ENCODE data around the gene JADE3.

JADE3 gene

GRCh38 chrX:47047989-47048388, 135.8 kb downstream of the JADE3 start:
- DNase-seq = no peak

GRCh38 chrX:47059142-47059874, 147.1 kb downstream of the JADE3 start:
- no peak for DNase-seq

DNA sequence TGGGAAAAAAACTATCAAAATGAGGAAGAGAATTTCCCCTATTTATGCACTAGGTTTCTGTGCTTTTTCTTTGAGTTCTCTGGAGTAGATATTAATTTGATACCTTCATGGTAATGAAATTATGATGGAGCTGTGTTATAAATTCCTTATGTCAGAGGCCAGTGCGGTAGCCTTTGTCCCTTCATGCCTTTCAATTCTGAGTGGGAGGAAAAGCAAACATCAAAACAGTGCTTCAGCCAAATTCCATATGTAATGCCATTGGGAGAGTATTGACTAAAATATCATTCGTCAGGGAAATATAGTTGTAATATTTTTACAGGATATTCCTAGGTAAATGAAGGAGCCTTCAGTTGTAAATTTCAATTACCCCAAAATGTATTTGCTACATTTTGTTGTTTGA, 148.5 kb downstream of the JADE3 start:
- DNase-seq = no peak

GRCh38 chrX:47061238-47061919, 149.2 kb downstream of the JADE3 start:
- DNase-seq = no peak

GRCh38 chrX:47063179-47063578, 151.0 kb downstream of the JADE3 start:
- no peak for DNase-seq

DNA sequence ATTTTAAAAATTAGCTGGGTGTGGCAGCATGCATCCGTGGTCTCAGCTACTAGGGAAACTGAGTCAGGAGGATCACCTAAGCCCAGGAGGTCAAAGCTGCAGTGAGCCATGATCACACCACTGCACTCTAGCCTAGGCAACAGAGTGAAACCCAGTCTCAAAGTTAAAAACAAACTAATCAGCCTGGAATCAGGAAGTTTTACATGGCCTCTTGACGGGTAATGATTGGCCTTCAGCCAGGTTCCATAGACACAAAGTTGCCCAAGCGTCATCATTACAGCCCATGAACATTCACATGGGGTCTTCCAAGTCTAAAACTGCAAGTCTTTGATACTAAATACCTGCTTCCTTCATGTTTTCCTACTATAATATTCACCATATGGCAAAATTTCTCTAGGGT, 156.0 kb downstream of the JADE3 start:
- no peak for DNase-seq

DNA sequence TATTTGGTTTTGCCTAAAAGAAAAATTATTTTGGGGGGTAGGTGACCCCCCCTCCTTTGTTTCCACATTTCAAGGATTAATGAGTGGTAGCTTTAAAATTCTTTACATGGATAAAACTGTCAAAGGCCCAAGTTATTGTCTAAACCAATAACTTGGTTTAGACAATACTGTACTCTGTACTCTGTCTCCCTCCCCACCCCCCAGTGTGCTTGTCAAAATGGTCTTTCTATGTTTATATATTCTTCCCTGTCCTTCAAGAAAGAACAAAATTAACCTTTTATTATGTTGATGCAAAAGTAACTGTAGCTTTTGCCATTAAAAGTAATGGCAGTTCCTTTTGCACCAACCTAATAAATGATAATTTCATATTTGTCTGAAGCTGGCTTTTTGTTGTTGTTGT, 156.5 kb downstream of the JADE3 start:
- DNase-seq = no peak

- DNase-seq = no peak
These were observed 166.2 kb downstream of the JADE3 start, which contains the start of gene RGN for GRCh38 chrX:47078129-47079043. RGN (plus strand) TSS chrX:47078443; CDS start chrX:47081145, 2,702 bp downstream.

DNA sequence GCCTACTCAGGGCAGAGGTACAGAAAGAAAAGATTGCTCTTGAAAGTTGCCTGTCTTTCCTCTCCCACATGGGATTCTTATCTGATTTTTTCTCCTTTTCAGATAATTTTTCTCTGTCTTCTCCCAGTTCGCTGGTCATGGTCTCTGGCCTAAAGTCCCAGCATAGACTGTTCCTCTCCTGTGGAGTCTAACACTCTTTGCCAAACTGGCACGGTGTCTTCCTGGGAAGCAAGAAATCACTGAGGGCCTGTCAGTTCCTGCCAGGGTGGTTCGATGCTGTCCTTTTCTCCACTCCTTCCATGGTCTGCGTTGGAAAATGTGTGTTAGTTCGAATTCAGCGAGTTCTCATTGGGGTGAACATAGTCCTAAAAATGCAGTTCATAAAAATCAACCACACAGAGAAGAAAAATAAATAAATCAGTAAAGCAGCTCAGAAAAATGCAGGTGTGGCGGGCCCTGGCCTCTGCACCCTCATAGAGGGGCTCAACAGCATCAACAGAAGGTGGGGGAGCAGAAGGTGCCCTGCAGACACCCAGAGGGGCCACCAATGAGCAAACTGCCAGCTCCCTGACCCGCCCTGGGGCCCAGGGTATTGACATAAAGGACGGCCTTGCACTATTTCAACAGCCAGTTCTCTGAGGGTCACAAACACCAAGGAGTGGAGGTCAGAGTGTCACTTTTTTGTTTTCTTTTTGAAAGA, 168.1 kb downstream of the JADE3 start:
- DNase-seq = no peak

- DNase-seq = no peak
These were observed 168.7 kb downstream of the JADE3 start for GRCh38 chrX:47080915-47081236.

DNA sequence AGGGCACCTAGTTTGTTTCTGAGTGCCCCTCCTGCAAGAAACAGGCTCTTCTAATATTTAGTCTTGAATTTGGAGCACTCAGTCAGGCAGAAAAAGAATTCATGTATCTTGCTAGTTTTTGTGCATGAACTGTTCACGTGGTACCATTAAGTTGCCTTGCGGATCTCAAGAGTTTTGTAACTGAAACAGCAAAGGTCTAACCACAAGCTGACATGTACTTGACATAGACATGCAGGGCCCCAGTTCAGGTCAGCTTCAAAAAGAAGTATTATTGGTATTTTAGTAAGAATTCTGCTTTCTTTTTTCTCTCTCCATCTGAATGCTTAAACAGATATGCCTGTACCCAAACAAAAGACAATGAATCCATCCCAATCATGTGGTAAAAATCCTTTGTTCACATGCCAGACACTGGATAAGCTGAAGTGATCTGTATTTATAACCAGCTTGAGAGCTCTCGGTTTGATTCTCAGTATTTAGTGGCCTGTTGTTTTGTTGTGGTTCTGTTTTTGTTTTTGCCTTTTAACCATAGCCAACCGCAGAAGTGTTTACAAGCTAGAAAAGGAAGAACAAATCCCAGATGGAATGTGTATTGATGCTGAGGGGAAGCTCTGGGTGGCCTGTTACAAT, 179.0 kb downstream of the JADE3 start:
- no peak for DNase-seq

GRCh38 chrX:47093248-47093647, 181.0 kb downstream of the JADE3 start:
- no peak for DNase-seq

- DNase-seq = no peak
These were observed 181.6 kb downstream of the JADE3 start for GRCh38 chrX:47093860-47094259.

- DNase-seq = no peak
These were observed 184.8 kb downstream of the JADE3 start for GRCh38 chrX:47097018-47097417.

GRCh38 chrX:47098338-47099094, 186.3 kb downstream of the JADE3 start:
- no peak for DNase-seq

DNA sequence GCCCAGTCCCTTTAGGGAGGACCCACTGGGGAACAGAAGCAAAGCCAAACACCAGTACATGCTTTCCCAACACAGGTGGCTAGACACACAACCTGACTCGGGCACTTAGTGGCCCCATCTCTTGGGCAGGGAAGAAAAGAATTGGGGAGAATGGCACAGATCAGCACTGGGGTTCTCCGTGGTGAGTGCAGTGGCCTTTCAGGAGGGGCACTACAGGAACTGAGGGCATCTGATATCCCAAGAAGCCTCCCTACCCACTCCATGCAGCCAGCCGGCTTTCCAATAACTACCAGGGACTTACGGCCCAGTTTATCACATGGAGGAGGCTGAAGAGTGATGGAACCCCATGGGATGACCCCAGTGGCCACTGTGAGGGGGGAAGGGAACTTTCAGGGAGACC, 189.0 kb downstream of the JADE3 start:
- no peak for DNase-seq

Data from activated gamma-delta T cell (primary cell).